ENCODE results near the gene ZDHHC4.
"Not testable (repeated sequence)": the region's sequence is repeated elsewhere in the genome, so short reads cannot be mapped to it uniquely, and the experiment has no call there.

ZDHHC4 gene

GRCh38 chr7:6565655-6566054 lies 11.6 kb upstream of the ZDHHC4 start:
- Histone ChIP-seq H3K36me3 (no peaks in the 10 kb centered on the region), H3K27ac (no peak overlapping the region), H3K4me3 (no peak overlapping the region), H3K27me3 (no peaks in the 10 kb centered on the region), H3K4me1 (peaks cover 0 to 4% (median 1%) of the 10 kb centered on the region in 4 donors), H3K9me3 (no peaks in the 10 kb centered on the region)
- DNase-seq, result no peak
- intact Hi-C loops (cut with DNase I; ENCODE audit: low total_unique reads), result no loop called here
- TF ChIP-seq, protein P1, sequence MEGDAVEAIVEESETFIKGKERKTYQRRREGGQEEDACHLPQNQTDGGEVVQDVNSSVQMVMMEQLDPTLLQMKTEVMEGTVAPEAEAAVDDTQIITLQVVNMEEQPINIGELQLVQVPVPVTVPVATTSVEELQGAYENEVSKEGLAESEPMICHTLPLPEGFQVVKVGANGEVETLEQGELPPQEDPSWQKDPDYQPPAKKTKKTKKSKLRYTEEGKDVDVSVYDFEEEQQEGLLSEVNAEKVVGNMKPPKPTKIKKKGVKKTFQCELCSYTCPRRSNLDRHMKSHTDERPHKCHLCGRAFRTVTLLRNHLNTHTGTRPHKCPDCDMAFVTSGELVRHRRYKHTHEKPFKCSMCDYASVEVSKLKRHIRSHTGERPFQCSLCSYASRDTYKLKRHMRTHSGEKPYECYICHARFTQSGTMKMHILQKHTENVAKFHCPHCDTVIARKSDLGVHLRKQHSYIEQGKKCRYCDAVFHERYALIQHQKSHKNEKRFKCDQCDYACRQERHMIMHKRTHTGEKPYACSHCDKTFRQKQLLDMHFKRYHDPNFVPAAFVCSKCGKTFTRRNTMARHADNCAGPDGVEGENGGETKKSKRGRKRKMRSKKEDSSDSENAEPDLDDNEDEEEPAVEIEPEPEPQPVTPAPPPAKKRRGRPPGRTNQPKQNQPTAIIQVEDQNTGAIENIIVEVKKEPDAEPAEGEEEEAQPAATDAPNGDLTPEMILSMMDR (IDR thresholded peaks at IDR 0.05), result no peak

- peaks cover 0 to 2% of the 10 kb centered on the region in 2 donors for H3K27me3 ChIP-seq
- H3K4me1 ChIP-seq, result peaks cover 0 to 4% (median 1%) of the 10 kb centered on the region in 4 donors
- TF ChIP-seq, protein P1 (IDR thresholded peaks at IDR 0.05), result no peak
- no peak for DNase-seq
- H3K27ac ChIP-seq, result no peak overlapping the region
- H3K9me3 ChIP-seq, result no peaks in the 10 kb centered on the region
- H3K4me3 ChIP-seq, result no peak overlapping the region
- intact Hi-C loops (cut with DNase I; ENCODE audit: low total_unique reads), result no loop called here
- H3K36me3 ChIP-seq, result no peaks in the 10 kb centered on the region
Measured at GRCh38 chr7:6567886-6568285, 9.4 kb upstream of the ZDHHC4 start.

GRCh38 chr7:6571160-6571779 lies 6.0 kb upstream of the ZDHHC4 start:
- H3K36me3 ChIP-seq, result no peaks in the 10 kb centered on the region
- DNase-seq, result no peak
- intact Hi-C loops (cut with DNase I; ENCODE audit: low total_unique reads), result no loop called here
- H3K4me3 ChIP-seq, result no peak overlapping the region
- TF ChIP-seq, protein P1 (IDR thresholded peaks at IDR 0.05), result no peak
- H3K27me3 ChIP-seq, result peaks cover 0 to 2% of the 10 kb centered on the region in 2 donors
- H3K27ac ChIP-seq, result no peak overlapping the region
- no peaks in the 10 kb centered on the region for H3K4me1 ChIP-seq
- H3K9me3 ChIP-seq, result no peaks in the 10 kb centered on the region

DNA sequence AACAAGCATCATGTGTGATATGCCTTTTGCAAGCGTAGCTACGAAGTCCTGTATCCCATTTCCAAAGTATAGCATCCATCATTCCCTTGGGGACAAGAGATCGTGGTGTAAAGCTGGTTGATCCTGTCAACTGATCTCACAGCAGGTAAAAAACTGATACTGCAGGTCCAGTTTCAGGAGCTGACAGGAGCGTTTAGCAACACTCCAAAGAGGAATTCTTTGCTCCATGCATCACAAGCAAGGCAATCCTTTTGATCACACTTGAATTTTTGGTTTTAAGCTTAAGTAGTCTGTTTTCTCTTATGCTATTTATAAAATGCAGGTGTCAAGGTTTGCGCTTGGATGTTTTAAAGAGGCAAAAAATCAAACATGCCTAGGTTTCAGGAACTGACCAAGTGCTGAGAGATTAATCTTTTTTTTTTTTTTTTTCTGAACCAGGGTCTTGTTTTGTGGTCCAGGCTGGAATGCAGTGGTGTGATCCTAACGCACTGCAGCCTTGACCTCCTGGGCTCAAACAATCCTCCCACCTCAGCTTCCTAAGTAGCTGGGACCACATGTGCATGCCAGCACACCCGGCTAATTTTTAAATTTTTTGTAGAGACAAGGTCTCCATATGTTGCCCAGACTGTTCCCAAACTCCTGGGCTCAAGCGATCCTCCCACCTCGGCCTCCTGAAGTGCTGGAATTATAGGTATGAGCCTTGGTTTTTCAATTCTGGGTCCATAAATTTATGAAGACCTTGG lies 1.8 kb upstream of the ZDHHC4 start:
- peaks cover 0 to 2% of the 10 kb centered on the region in 2 donors for H3K27me3 ChIP-seq
- no peaks in the 10 kb centered on the region for H3K9me3 ChIP-seq
- no peak for DNase-seq
- no peak overlapping the region for H3K27ac ChIP-seq
- peaks cover 0 to 9% (median 0%) of the 10 kb centered on the region in 3 donors for H3K36me3 ChIP-seq
- peaks cover 0 to 13% (median 0%) of the 10 kb centered on the region in 4 donors for H3K4me1 ChIP-seq
- TF ChIP-seq, protein P1 (IDR thresholded peaks at IDR 0.05), result no peak
- intact Hi-C loops (cut with DNase I; ENCODE audit: low total_unique reads), result no loop called here
- no peak overlapping the region for H3K4me3 ChIP-seq

GRCh38 chr7:6576024-6576866 lies 1.0 kb upstream of the ZDHHC4 start:
- H3K9me3 ChIP-seq, result no peaks in the 10 kb centered on the region
- intact Hi-C loops (cut with DNase I; ENCODE audit: low total_unique reads), result no loop called here
- peaks cover 0 to 17% (median 7%) of the 10 kb centered on the region in 3 donors for H3K36me3 ChIP-seq
- peak overlapping the region; percentile 64 to 65 for H3K4me3 ChIP-seq
- TF ChIP-seq, protein P1 (IDR thresholded peaks at IDR 0.05), result no peak
- DNase-seq, result no peak
- H3K27ac ChIP-seq, result peak overlapping the region; percentile 91 to 96
- H3K4me1 ChIP-seq, result peaks cover 0 to 13% (median 0%) of the 10 kb centered on the region in 4 donors
- peaks cover 0 to 2% of the 10 kb centered on the region in 2 donors for H3K27me3 ChIP-seq

DNA sequence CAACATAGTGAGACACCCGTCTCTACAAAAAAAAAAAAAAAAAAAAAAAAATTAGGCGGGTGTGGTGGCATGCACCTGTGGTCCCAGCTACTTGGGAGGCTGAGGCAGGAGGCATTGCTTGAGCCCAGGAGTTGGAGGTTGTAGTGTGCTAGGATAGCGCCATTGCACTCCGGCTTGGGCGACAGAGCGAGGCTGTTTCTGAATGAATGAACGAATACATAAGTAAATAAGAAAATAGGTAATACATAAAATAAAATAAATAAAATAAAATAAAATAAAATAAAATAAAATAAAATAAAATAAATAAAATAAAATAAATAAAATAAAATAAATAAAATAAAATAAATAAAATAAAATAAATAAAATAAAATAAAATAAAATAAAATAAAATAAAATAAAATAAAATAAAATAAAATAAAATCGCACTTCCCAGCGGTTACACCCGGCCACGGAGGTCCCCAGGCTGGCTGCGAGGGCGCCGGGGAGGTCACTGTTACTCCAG lies 336 bp upstream of the ZDHHC4 start:
- peaks cover 0 to 13% (median 0%) of the 10 kb centered on the region in 4 donors for H3K4me1 ChIP-seq
- H3K27me3 ChIP-seq; H3K9me3 ChIP-seq; DNase-seq; intact Hi-C loops (cut with DNase I; ENCODE audit: low total_unique reads): not testable (repeated sequence)
- H3K27ac ChIP-seq, result peak overlapping the region; percentile 91 to 96
- peak overlapping the region; percentile 64 to 65 for H3K4me3 ChIP-seq
- H3K36me3 ChIP-seq, result peaks cover 3 to 24% (median 12%) of the 10 kb centered on the region in 3 donors

Measured in tibial artery (tissue), 4 donors.